GM18870 (cell line): ENCODE results near the gene LPP.
"Not testable (repeated sequence)": the region's sequence is repeated elsewhere in the genome, so short reads cannot be mapped to it uniquely, and the experiment has no call there.

Experiments used
- ATAC-seq: cut with Tn5 transposase; IDR thresholded peaks from one replicate; pipeline ENCODE4 v1.9.1; 2021; ENCODE audit warnings: moderate library complexity; ENCODE audit not compliant: unreplicated experiment

LPP gene

GRCh38 chr3:188605905-188606304 is 451.9 kb downstream of the LPP start:
- no peak for ATAC-seq

- no peak for ATAC-seq
Measured at GRCh38 chr3:188607805-188608315, 453.9 kb downstream of the LPP start.

- ATAC-seq = no peak
Measured at GRCh38 chr3:188608401-188608800, 454.4 kb downstream of the LPP start.

- ATAC-seq = not testable (repeated sequence)
Measured at GRCh38 chr3:188613721-188614120, 459.8 kb downstream of the LPP start.

- no peak for ATAC-seq
Measured at GRCh38 chr3:188617270-188617669, 463.3 kb downstream of the LPP start.

GRCh38 chr3:188617988-188618701 is 464.2 kb downstream of the LPP start:
- ATAC-seq = no peak

GRCh38 chr3:188620752-188621151 is 466.8 kb downstream of the LPP start:
- no peak for ATAC-seq

GRCh38 chr3:188624384-188624783 is 470.4 kb downstream of the LPP start:
- no peak for ATAC-seq

GRCh38 chr3:188624828-188625227 is 470.9 kb downstream of the LPP start:
- no peak for ATAC-seq

- no peak for ATAC-seq
Measured at GRCh38 chr3:188627652-188628051, 473.7 kb downstream of the LPP start.

- ATAC-seq = no peak
Measured at GRCh38 chr3:188631291-188632010, 477.5 kb downstream of the LPP start.

- no peak for ATAC-seq
Measured at GRCh38 chr3:188633206-188633605, 479.2 kb downstream of the LPP start.

GRCh38 chr3:188634285-188634684 is 480.3 kb downstream of the LPP start:
- no peak for ATAC-seq

- ATAC-seq = no peak
Measured at GRCh38 chr3:188635258-188636042, 481.5 kb downstream of the LPP start.

GRCh38 chr3:188636292-188636691 is 482.3 kb downstream of the LPP start:
- not testable (repeated sequence) for ATAC-seq

- no peak for ATAC-seq
Measured at GRCh38 chr3:188641076-188641475, 487.1 kb downstream of the LPP start.

GRCh38 chr3:188643736-188644135 is 489.8 kb downstream of the LPP start:
- no peak for ATAC-seq

- no peak for ATAC-seq
Measured at GRCh38 chr3:188646592-188646991, 492.6 kb downstream of the LPP start.

- ATAC-seq = no peak
Measured at GRCh38 chr3:188647237-188647636, 493.3 kb downstream of the LPP start.

- no peak for ATAC-seq
Measured at GRCh38 chr3:188649521-188649920, 495.6 kb downstream of the LPP start.

GRCh38 chr3:188656196-188656982 is 502.4 kb downstream of the LPP start:
- ATAC-seq = no peak
